Large intestine (tissue), 3 donors: ENCODE results near the gene SLC7A4. TPM values are rescaled to one million over a fixed set of nuclear protein-coding genes. Genes with fewer than 3 reads are reported as not detected.
A peak's percentile ranks its signal among the peaks of the same experiment; 100 is the strongest.

ENCODE experiments used
- DNase-seq, 2 donors: peaks; one replicate each; pipeline versions ENCODE4 v3.0.0 to v3.0.0-alpha.2; 2013
- H3K27ac ChIP-seq: one replicate; pipeline ENCODE4 v1.5.1; 2013; ENCODE audit warnings: low read length
- H3K27me3 ChIP-seq: 2 replicates; pipeline ENCODE4 v1.6.1; 2013; ENCODE audit warnings: low read length; ENCODE audit not compliant: control insufficient read depth, insufficient read depth
- H3K36me3 ChIP-seq: 2 replicates; pipeline ENCODE4 v1.6.1; 2013; ENCODE audit warnings: low read length; ENCODE audit not compliant: control insufficient read depth, insufficient read depth
- H3K4me1 ChIP-seq: one replicate; pipeline ENCODE4 v1.6.1; 2013; ENCODE audit warnings: low read length; ENCODE audit not compliant: control insufficient read depth, insufficient read depth
- H3K4me3 ChIP-seq: one replicate; pipeline ENCODE4 v1.5.1; 2013; ENCODE audit warnings: low read length
- H3K9me3 ChIP-seq: one replicate; pipeline ENCODE4 v1.6.1; 2013; ENCODE audit warnings: mild to moderate bottlenecking, low read depth, low read length, moderate library complexity; ENCODE audit not compliant: control insufficient read depth
- WGBS: methylation state at CpG from one replicate; pipeline ENCODE4 v1.1.5; 2013; ENCODE audit warnings: low lambda C conversion rate; ENCODE audit not compliant: insufficient coverage; 5-methylcytosine and 5-hydroxymethylcytosine counted together
- polyA plus RNA-seq: library from polyadenylated mRNA; unstranded; fragments of 120-200 nt; gene quantifications from one replicate; pipeline ENCODE4 v1.2.1, GENCODE V29; 2013

SLC7A4 gene
- polyA plus RNA-seq, 1 donor = 31.4 TPM

DNA sequence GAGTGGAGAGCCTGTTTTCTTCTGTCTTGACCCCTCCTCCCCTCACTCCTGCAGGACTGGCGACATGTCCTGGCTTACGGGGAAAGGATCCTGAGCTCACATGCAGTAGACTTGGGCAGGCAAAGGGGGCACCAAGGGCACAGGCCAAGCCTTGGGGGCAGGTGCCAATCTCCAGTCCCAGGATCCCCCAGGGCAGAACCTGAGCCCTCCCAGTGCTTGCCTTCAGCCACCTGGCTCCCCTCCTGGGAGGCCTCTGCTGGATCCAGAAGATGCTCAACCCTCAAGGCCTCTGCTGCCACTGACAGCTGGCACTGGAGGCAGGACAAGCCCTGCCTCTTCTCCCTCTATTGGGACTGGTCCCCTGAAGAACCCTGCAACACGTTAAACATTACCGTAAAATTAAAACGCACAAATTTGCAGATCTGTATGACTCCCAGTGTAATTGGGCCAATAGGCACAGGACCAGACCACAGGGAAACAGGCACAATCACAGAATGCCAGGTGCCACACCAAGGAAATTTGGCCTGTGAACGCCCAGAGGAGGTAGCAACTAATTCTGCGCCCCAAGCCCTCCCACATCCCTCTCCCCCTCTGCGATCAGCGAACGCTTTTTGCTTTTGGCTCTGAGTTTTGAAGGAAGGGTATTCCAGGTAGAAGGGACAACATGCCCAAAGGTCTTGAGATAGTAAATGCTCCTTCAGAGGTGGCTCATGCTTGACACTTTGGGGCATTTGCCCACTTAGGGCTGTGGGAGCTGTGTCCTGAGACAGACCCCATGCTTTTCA is 51.2 kb downstream of the SLC7A4 start:
- Histone ChIP-seq H3K9me3 (peaks cover 3% of the 10 kb centered on the region), H3K27me3 (no peaks in the 10 kb centered on the region), H3K4me3 (peak overlapping the region; percentile 96), H3K36me3 (peaks cover 17% of the 10 kb centered on the region), H3K4me1 (peaks cover 28% of the 10 kb centered on the region), H3K27ac (peak overlapping the region; percentile 91)
- no CpG with 5 or more reads among the region's 10 CpGs for WGBS
- no peak for DNase-seq

DNA sequence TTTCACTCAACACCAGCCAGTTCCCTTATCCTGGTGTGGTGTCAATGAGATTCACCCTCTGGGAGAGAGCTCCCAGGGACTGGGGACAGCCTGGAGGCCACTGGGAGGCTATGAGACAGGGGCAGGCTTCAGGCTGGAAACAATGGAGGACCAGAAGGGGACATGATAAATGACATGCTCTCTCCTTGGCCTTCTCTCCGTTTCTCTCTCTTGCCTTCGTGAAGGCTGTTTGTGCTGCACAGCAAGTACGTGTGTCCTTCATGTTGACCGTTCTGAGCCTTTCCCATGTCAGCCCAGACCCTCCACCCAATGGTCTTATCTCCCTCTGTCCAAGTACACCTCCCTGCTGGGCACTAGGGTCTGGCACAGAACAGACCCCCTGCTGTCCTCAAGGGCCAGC is 51.8 kb downstream of the SLC7A4 start:
- WGBS = 80% methylated on average over 1 of the region's 4 CpGs
- H3K4me1 ChIP-seq = peaks cover 28% of the 10 kb centered on the region
- H3K36me3 ChIP-seq = peaks cover 12% of the 10 kb centered on the region
- H3K4me3 ChIP-seq = no peak overlapping the region
- H3K27me3 ChIP-seq = no peaks in the 10 kb centered on the region
- no peak for DNase-seq
- no peak overlapping the region for H3K27ac ChIP-seq
- peaks cover 3% of the 10 kb centered on the region for H3K9me3 ChIP-seq

- Histone ChIP-seq H3K27ac (no peak overlapping the region), H3K4me3 (peak overlapping the region; percentile 30), H3K27me3 (no peaks in the 10 kb centered on the region), H3K36me3 (peaks cover 9% of the 10 kb centered on the region), H3K9me3 (peaks cover 3% of the 10 kb centered on the region), H3K4me1 (peaks cover 28% of the 10 kb centered on the region)
- no CpG with 5 or more reads among the region's 13 CpGs for WGBS
- DNase-seq = no peak
These were observed 52.4 kb downstream of the SLC7A4 start for GRCh38 chr22:20979940-20980453.

- Histone ChIP-seq H3K36me3 (peaks cover 9% of the 10 kb centered on the region), H3K27me3 (no peaks in the 10 kb centered on the region), H3K9me3 (peaks cover 3% of the 10 kb centered on the region), H3K4me3 (peak overlapping the region; percentile 30), H3K4me1 (peaks cover 28% of the 10 kb centered on the region), H3K27ac (no peak overlapping the region)
- no CpG with 5 or more reads among the region's 39 CpGs for WGBS
- DNase-seq = peak; percentile 91 to 93
These were observed 53.0 kb downstream of the SLC7A4 start for GRCh38 chr22:20979243-20979809.

Other genes starting within 250 kb of the SLC7A4 start
- gene PI4KA, start 173.8 kb downstream of the SLC7A4 start, polyA plus RNA-seq = 79.8 TPM
- 29.8 TPM for gene SNAP29, start 173.6 kb downstream of the SLC7A4 start, polyA plus RNA-seq
- gene CRKL, start 115.2 kb downstream of the SLC7A4 start, polyA plus RNA-seq = 55.0 TPM
- gene AIFM3, start 65.3 kb downstream of the SLC7A4 start, polyA plus RNA-seq = 3.2 TPM
- 39.0 TPM for gene LZTR1, start 50.3 kb downstream of the SLC7A4 start, polyA plus RNA-seq
- 27.0 TPM for gene THAP7, start 30.4 kb downstream of the SLC7A4 start, polyA plus RNA-seq
- gene P2RX6, start 17.4 kb downstream of the SLC7A4 start, polyA plus RNA-seq = 1.4 TPM
- 0.22 TPM for gene LRRC74B, start 13.4 kb upstream of the SLC7A4 start, polyA plus RNA-seq